Activated CD8-positive, alpha-beta T cell treated with anti-CD3 and anti-CD28 coated beads for 36 hours (primary cell): ENCODE results near the gene RPLP2. TPM values are rescaled to one million over a fixed set of nuclear protein-coding genes. Genes with fewer than 3 reads are reported as not detected.
A peak's percentile ranks its signal among the peaks of the same experiment; 100 is the strongest.

ENCODE experiments used
- ATAC-seq: fragments of 200-7000 bp; cut with Tn5 transposase; one replicate; pipeline ENCODE4 v1.10.0; 2021; ENCODE audit warnings: mild to moderate bottlenecking, moderate library complexity
- CTCF ChIA-PET: fragments of 350-600 bp; sonication (Branson Sonifier 250); formaldehyde crosslinking; loops from one replicate; lab custom pipeline; 2021; ENCODE audit warnings: antibody characterized with exemption; lab: Charles Lee
- POLR2A ChIA-PET: fragments of 350-600 bp; sonication (Branson Sonifier 250); formaldehyde crosslinking; loops from one replicate; lab custom pipeline; 2021; ENCODE audit warnings: antibody characterized with exemption; lab: Charles Lee
- DNase-seq: peaks from one replicate; pipeline ENCODE4 v3.0.0-alpha.2; 2020
- H3K27ac Mint-ChIP-seq: one replicate; pipeline ENCODE4 v1.8.0; 2021; ENCODE audit warnings: mild to moderate bottlenecking, mixed read lengths
- H3K27me3 Mint-ChIP-seq: one replicate; pipeline ENCODE4 v1.8.0; 2021; ENCODE audit warnings: mixed read lengths
- H3K36me3 Mint-ChIP-seq: one replicate; pipeline ENCODE4 v1.8.0; 2021; ENCODE audit warnings: low read depth, mixed read lengths
- H3K4me1 Mint-ChIP-seq: one replicate; pipeline ENCODE4 v1.8.0; 2021; ENCODE audit warnings: low read depth, mixed read lengths
- H3K4me3 Mint-ChIP-seq: one replicate; pipeline ENCODE4 v1.8.0; 2021; ENCODE audit warnings: mild to moderate bottlenecking, moderate library complexity, mixed read lengths
- H3K9me3 Mint-ChIP-seq: one replicate; pipeline ENCODE4 v1.8.0; 2021; ENCODE audit warnings: mixed read lengths
- intact Hi-C: fragments of 100-400 bp; cut with micrococcal nuclease; formaldehyde crosslinking; loops from one replicate; pipeline ENCODE4 v1.10.0; 2022
- total RNA-seq, 2 experiments: library from RNA; stranded (reverse); gene quantifications; one replicate each; pipeline ENCODE4 v1.2.3, GENCODE V29; 2021
- TF ChIP-seq, protein P1 (sequence below): fragments of 200-600 bp; IDR thresholded peaks from one replicate; pipeline ENCODE4 v1.8.0; 2022; ENCODE audit warnings: antibody characterized with exemption, mild to moderate bottlenecking

Gene RPLP2
- total RNA-seq, 2 experiments from 2014 or later = 3,638 to 3,686 TPM

- DNase-seq (no peak), ATAC-seq (no peak)
- Mint-ChIP-seq H3K27ac (no peak overlapping the region), H3K4me3 (no peak overlapping the region), H3K4me1 (peaks cover 16% of the 10 kb centered on the region), H3K9me3 (no peaks in the 10 kb centered on the region), H3K36me3 (peaks cover 21% of the 10 kb centered on the region), H3K27me3 (no peaks in the 10 kb centered on the region)
- intact Hi-C loops = no loop called here
- ChIA-PET CTCF (no interaction called here), POLR2A (interaction anchor here (1.1 kb wide), 1 partner anchor 27 kb away, joined by 4 read pairs; the partner anchor contains the start of gene TALDO1)
- TF ChIP-seq, protein P1, sequence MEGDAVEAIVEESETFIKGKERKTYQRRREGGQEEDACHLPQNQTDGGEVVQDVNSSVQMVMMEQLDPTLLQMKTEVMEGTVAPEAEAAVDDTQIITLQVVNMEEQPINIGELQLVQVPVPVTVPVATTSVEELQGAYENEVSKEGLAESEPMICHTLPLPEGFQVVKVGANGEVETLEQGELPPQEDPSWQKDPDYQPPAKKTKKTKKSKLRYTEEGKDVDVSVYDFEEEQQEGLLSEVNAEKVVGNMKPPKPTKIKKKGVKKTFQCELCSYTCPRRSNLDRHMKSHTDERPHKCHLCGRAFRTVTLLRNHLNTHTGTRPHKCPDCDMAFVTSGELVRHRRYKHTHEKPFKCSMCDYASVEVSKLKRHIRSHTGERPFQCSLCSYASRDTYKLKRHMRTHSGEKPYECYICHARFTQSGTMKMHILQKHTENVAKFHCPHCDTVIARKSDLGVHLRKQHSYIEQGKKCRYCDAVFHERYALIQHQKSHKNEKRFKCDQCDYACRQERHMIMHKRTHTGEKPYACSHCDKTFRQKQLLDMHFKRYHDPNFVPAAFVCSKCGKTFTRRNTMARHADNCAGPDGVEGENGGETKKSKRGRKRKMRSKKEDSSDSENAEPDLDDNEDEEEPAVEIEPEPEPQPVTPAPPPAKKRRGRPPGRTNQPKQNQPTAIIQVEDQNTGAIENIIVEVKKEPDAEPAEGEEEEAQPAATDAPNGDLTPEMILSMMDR = no peak
Measured at GRCh38 chr11:773425-773824, 36.3 kb upstream of the RPLP2 start.

- Mint-ChIP-seq H3K27ac (no peak overlapping the region), H3K9me3 (no peaks in the 10 kb centered on the region), H3K4me1 (peaks cover 17% of the 10 kb centered on the region), H3K4me3 (no peak overlapping the region), H3K27me3 (no peaks in the 10 kb centered on the region), H3K36me3 (peaks cover 22% of the 10 kb centered on the region)
- TF ChIP-seq, protein P1 = no peak
- intact Hi-C loops = no loop called here
- CTCF ChIA-PET = no interaction called here
- DNase-seq (no peak), ATAC-seq (no peak)
- POLR2A ChIA-PET = interaction anchor here (0.6 to 1.1 kb wide), 2 partner anchors 15 to 27 kb away, joined by 3 to 4 read pairs; partner anchors contain the start of gene TALDO1
Measured at GRCh38 chr11:773830-774229, 35.9 kb upstream of the RPLP2 start.

DNA sequence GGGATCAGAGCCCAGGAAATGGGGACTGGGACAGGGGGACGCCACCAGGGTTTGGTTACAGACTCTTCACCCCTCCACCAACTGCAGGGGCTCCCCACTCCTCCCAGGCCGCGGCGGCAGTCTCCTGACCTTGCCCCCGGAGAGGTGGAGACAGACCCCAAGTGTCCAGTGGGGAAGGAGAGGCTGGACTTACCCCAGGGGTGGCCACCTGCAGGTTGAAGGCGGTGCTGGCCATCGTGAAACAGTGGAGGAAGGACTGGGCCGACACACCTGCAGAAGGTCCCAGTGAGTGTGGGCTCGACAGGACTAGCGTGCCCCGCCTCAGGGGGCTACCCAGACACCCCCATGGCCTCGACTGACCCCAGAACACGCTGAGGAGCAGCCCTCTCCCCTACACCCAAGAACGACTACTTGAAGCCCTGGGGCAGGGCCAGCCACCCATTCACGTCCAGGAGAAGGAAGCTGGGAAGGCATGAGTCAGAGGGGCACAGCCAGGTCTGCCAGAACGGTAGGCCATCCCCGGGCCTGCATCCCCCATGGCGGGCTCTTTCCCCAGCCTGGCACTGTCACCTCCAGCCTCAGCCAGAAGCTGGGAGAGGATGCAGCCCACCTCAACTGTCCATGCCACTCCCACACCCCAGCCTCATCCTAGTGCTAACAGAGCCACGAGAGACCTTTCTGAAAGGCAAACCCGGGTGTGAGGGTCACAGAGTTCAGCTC lies 34.7 kb upstream of the RPLP2 start:
- TF ChIP-seq, protein P1 = no peak
- peaks cover 20% of the 10 kb centered on the region for H3K4me1 Mint-ChIP-seq

DNA sequence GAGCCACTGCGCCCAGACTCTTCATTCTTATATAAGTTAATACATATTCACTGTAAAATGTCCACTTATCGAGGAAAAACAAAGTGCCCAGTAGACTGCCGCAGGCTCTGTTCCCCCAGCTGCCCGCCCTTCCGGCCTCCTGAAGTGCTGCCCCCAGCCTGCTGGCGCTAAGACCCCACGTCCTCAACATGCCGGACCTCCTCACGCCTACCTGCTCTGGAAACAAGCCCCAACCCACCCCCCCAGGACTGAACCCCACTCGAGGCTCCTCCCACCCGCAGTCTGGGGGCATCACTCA lies 33.6 kb upstream of the RPLP2 start:
- no peak for DNase-seq
- TF ChIP-seq, protein P1 = no peak
- POLR2A ChIA-PET = interaction anchor here (1.1 to 3.8 kb wide), 9 partner anchors 10 to 33 kb away, joined by 3 to 21 read pairs (median 6); partner anchors contain the start of genes RPLP2 and TALDO1
- H3K4me1 Mint-ChIP-seq = peaks cover 22% of the 10 kb centered on the region
- no peaks in the 10 kb centered on the region for H3K9me3 Mint-ChIP-seq
- peak overlapping the region; percentile 73 for H3K27ac Mint-ChIP-seq
- peaks cover 19% of the 10 kb centered on the region for H3K36me3 Mint-ChIP-seq
- H3K27me3 Mint-ChIP-seq = no peaks in the 10 kb centered on the region
- ATAC-seq = no peak
- CTCF ChIA-PET = interaction anchor here (1.2 to 2.0 kb wide), 3 partner anchors 18 to 50 kb away, joined by 3 to 5 read pairs (median 4); no protein-coding TSS in a partner anchor
- intact Hi-C loops = no loop called here
- H3K4me3 Mint-ChIP-seq = peak overlapping the region; percentile 89

More for the DNA sequence above, 34.7 kb upstream of the RPLP2 start:
- no peaks in the 10 kb centered on the region for H3K27me3 Mint-ChIP-seq
- peaks cover 27% of the 10 kb centered on the region for H3K36me3 Mint-ChIP-seq
- no peak for ATAC-seq
- H3K9me3 Mint-ChIP-seq = no peaks in the 10 kb centered on the region
- DNase-seq = no peak
- intact Hi-C loops = no loop called here
- POLR2A ChIA-PET = interaction anchor here (0.6 to 2.5 kb wide), 9 partner anchors 9 to 139 kb away, joined by 3 to 9 read pairs (median 3); partner anchors contain the start of genes SLC25A22 and TALDO1
- CTCF ChIA-PET = interaction anchor here (1.2 to 1.3 kb wide), 2 partner anchors 19 to 21 kb away, joined by 3 to 4 read pairs; no protein-coding TSS in a partner anchor
- H3K27ac Mint-ChIP-seq = peak overlapping the region; percentile 28
- H3K4me3 Mint-ChIP-seq = peak overlapping the region; percentile 66
